Loucy (cell line): Measurements from ENCODE around the gene COLGALT1.

Source experiments
- CTCF ChIP-seq: fragments of 200-600 bp; sonication (generic); conservative IDR thresholded peaks from 2 replicates; pipeline ENCODE4 v1.5.1; 2014; ENCODE audit warnings: mild to moderate bottlenecking, antibody characterized with exemption, low read length
- EZH2phosphoT487 ChIP-seq: fragments of 200-600 bp; IDR thresholded peaks from 2 replicates; pipeline ENCODE4 v1.6.1; 2018; ENCODE audit warnings: antibody characterized with exemption, mild to moderate bottlenecking, moderate library complexity, borderline replicate concordance

- no peak for TF ChIP-seq CTCF
- no peak for TF ChIP-seq EZH2phosphoT487
Observed at GRCh38 chr19:17620696-17621095, 65.2 kb downstream of the COLGALT1 start.
